Measurements from ENCODE around the gene PDGFRB.

Gene PDGFRB

DNA sequence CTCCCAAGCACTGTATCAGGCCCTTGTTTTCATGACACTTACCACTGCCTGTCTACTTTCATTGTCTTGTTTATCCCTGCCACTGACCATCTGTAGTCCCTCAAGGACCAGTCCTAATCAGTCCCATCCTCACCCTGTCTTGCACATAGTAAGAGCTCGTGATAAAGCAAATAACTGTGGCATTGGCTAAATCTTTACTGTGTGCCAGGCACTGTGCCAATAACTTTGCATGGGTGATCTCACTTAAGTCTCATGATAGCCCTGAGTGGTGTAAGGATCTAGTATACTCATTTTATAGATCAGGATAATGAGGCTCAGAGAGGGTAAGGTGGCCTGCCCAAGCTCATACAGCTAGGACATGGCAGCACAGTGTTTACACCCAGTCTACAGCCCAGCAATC, 16.5 kb upstream of the PDGFRB start:
- Histone ChIP-seq H3K27me3 (ENCODE audit: control insufficient read depth in 1 of 2, insufficient read depth in 2 of 2, low read length in 2 of 2) (peaks cover 0 to 10% of the 10 kb centered on the region in 2 donors), H3K36me3 (ENCODE audit: insufficient read depth, low read length) (no peaks in the 10 kb centered on the region), H3K9ac (ENCODE audit: low read length) (no peak overlapping the region), H3K4me3 (ENCODE audit: low read depth in 1 of 2, low read length in 2 of 2) (no peak overlapping the region), H3K27ac (ENCODE audit: low read depth, low read length) (no peak overlapping the region), H3K9me3 (ENCODE audit: low read length) (no peaks in the 10 kb centered on the region), H3K4me1 (ENCODE audit: insufficient read depth, low read length) (no peaks in the 10 kb centered on the region)

GRCh38 chr5:150168864-150169263, 13.2 kb upstream of the PDGFRB start:
- H3K36me3 ChIP-seq (ENCODE audit: insufficient read depth, low read length): no peaks in the 10 kb centered on the region
- H3K27me3 ChIP-seq (ENCODE audit: control insufficient read depth in 1 of 2, insufficient read depth in 2 of 2, low read length in 2 of 2): peaks cover 0 to 16% of the 10 kb centered on the region in 2 donors
- H3K9me3 ChIP-seq (ENCODE audit: low read length): no peaks in the 10 kb centered on the region
- H3K4me3 ChIP-seq (ENCODE audit: low read depth in 1 of 2, low read length in 2 of 2): no peak overlapping the region
- no peak overlapping the region for H3K27ac ChIP-seq (ENCODE audit: low read depth, low read length)
- no peak overlapping the region for H3K9ac ChIP-seq (ENCODE audit: low read length)
- H3K4me1 ChIP-seq (ENCODE audit: insufficient read depth, low read length): peaks cover 9% of the 10 kb centered on the region

- Histone ChIP-seq H3K4me3 (ENCODE audit: low read depth in 1 of 2, low read length in 2 of 2) (no peak overlapping the region), H3K36me3 (ENCODE audit: insufficient read depth, low read length) (no peaks in the 10 kb centered on the region), H3K27ac (ENCODE audit: low read depth, low read length) (no peak overlapping the region), H3K27me3 (ENCODE audit: control insufficient read depth in 1 of 2, insufficient read depth in 2 of 2, low read length in 2 of 2) (peaks cover 0 to 16% of the 10 kb centered on the region in 2 donors), H3K4me1 (ENCODE audit: insufficient read depth, low read length) (peaks cover 9% of the 10 kb centered on the region), H3K9me3 (ENCODE audit: low read length) (no peaks in the 10 kb centered on the region), H3K9ac (ENCODE audit: low read length) (no peak overlapping the region)
These were observed 12.3 kb upstream of the PDGFRB start for GRCh38 chr5:150167908-150168307.

GRCh38 chr5:150167512-150167850, 11.8 kb upstream of the PDGFRB start:
- Histone ChIP-seq H3K9ac (ENCODE audit: low read length) (no peak overlapping the region), H3K9me3 (ENCODE audit: low read length) (no peaks in the 10 kb centered on the region), H3K27me3 (ENCODE audit: control insufficient read depth in 1 of 2, insufficient read depth in 2 of 2, low read length in 2 of 2) (peaks cover 0 to 16% of the 10 kb centered on the region in 2 donors), H3K36me3 (ENCODE audit: insufficient read depth, low read length) (no peaks in the 10 kb centered on the region), H3K4me3 (ENCODE audit: low read depth in 1 of 2, low read length in 2 of 2) (no peak overlapping the region), H3K27ac (ENCODE audit: low read depth, low read length) (no peak overlapping the region), H3K4me1 (ENCODE audit: insufficient read depth, low read length) (peaks cover 9% of the 10 kb centered on the region)

DNA sequence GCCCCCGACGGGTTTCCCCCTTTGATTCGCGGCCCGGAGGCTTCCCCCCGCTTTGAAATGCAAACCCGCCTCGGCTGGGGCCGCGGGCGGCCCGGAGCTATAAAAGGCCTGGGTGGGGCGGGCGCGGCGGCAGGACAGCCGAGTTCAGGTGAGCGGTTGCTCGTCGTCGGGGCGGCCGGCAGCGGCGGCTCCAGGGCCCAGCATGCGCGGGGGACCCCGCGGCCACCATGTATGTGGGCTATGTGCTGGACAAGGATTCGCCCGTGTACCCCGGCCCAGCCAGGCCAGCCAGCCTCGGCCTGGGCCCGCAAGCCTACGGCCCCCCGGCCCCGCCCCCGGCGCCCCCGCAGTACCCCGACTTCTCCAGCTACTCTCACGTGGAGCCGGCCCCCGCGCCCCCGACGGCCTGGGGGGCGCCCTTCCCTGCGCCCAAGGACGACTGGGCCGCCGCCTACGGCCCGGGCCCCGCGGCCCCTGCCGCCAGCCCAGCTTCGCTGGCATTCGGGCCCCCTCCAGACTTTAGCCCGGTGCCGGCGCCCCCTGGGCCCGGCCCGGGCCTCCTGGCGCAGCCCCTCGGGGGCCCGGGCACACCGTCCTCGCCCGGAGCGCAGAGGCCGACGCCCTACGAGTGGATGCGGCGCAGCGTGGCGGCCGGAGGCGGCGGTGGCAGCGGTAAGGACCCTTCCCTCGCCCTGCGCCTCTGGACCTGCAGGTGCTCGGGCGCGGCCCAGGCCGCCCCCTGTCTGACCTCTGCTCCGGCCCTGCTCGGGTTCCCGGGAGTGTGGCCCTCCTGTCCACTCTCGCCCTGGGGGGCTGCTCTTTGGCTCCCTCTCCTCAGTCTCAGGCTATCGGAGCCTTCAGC, 11.2 kb upstream of the PDGFRB start, which contains the start of gene CDX1:
CDX1 (plus strand) TSS at position 129 of the 862 bp plus-strand sequence; CDS start at position 228, 99 bp downstream.
- Histone ChIP-seq H3K27ac (ENCODE audit: low read depth, low read length) (no peak within 1 kb of the TSS), H3K9me3 (ENCODE audit: low read length) (no peaks in the 10 kb centered on the region), H3K9ac (ENCODE audit: low read length) (no peak within 1 kb of the TSS), H3K36me3 (ENCODE audit: insufficient read depth, low read length) (no peaks in the 10 kb centered on the region), H3K4me3 (ENCODE audit: low read depth in 1 of 2, low read length in 2 of 2) (no peak within 1 kb of the TSS), H3K4me1 (ENCODE audit: insufficient read depth, low read length) (peaks cover 9% of the 10 kb centered on the region), H3K27me3 (ENCODE audit: control insufficient read depth in 1 of 2, insufficient read depth in 2 of 2, low read length in 2 of 2) (peaks cover 0 to 16% of the 10 kb centered on the region in 2 donors)

- Histone ChIP-seq H3K4me1 (ENCODE audit: insufficient read depth, low read length) (peaks cover 9% of the 10 kb centered on the region), H3K27ac (ENCODE audit: low read depth, low read length) (no peak overlapping the region), H3K4me3 (ENCODE audit: low read depth in 1 of 2, low read length in 2 of 2) (no peak overlapping the region), H3K9me3 (ENCODE audit: low read length) (no peaks in the 10 kb centered on the region), H3K9ac (ENCODE audit: low read length) (no peak overlapping the region), H3K27me3 (ENCODE audit: control insufficient read depth in 1 of 2, insufficient read depth in 2 of 2, low read length in 2 of 2) (peaks cover 0 to 16% of the 10 kb centered on the region in 2 donors), H3K36me3 (ENCODE audit: insufficient read depth, low read length) (no peaks in the 10 kb centered on the region)
These were observed 10.5 kb upstream of the PDGFRB start for GRCh38 chr5:150166037-150166649.

DNA sequence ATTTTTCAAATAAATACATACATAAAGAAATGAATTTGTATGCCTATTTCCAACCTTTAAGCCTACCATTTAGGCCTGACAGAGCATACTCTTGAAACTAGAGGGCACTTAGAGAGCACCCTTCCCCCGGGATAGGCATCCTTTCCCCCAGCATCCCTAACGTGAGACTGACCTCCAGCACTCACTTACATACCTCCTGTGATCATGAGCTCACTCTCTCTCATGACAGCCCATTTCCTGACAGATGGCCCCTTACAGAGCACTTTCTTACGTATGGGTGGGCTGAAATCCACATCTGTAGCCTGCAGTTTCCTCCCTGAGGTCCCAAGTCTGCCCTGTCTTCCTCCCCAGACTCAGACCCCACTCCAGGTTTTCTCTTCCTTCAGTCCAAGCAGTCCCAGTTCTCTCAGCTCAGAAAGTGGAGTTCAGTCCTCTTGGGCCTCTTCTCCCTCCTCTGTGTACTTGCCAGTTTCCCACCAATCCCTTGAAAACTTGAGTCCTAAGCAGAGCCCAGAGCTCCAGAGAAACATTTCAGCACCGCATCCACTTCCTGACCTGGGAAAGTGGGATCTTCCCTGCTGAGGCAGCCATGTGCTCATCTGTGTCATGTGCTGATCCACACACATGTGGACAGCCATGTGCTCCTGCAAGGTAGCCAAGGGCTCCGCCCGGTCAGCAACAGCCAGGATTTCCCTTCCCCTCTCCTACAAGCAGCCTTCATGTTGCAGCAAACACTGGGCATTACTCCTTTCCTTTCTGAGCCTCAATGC, 8.8 kb upstream of the PDGFRB start:
- Histone ChIP-seq H3K36me3 (ENCODE audit: insufficient read depth, low read length) (no peaks in the 10 kb centered on the region), H3K27me3 (ENCODE audit: control insufficient read depth in 1 of 2, insufficient read depth in 2 of 2, low read length in 2 of 2) (peaks cover 0 to 16% of the 10 kb centered on the region in 2 donors), H3K9me3 (ENCODE audit: low read length) (no peaks in the 10 kb centered on the region), H3K4me1 (ENCODE audit: insufficient read depth, low read length) (peaks cover 9% of the 10 kb centered on the region), H3K9ac (ENCODE audit: low read length) (no peak overlapping the region), H3K4me3 (ENCODE audit: low read depth in 1 of 2, low read length in 2 of 2) (no peak overlapping the region), H3K27ac (ENCODE audit: low read depth, low read length) (peak overlapping the region; percentile 44)

DNA sequence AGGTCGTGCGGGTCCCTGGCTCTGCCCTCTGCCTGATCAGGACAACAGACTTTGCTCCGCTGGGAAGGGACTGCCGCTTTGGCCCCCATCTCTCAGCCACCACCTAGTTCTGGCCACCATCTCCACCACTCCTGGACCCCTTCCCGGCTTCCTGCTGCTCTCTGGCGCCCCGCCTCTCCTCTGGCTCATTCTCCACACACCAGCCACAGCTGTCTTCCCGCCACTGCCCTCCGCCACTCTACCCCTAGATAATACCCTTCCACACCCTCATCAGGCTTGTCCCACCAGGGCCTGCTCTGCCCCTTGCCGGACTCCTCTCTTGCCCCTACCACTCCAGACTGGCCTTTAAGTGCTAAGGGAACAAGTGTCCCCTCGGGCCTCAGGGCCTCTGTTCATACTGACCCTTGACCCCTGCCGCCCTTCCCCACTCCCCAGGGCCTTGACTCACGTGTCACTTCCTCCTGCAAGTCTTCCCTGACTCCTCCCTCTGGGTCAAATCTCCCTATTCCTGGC, 8.0 kb upstream of the PDGFRB start:
- no peaks in the 10 kb centered on the region for H3K9me3 ChIP-seq (ENCODE audit: low read length)
- no peaks in the 10 kb centered on the region for H3K36me3 ChIP-seq (ENCODE audit: insufficient read depth, low read length)
- no peak overlapping the region for H3K4me3 ChIP-seq (ENCODE audit: low read depth in 1 of 2, low read length in 2 of 2)
- H3K27ac ChIP-seq (ENCODE audit: low read depth, low read length): no peak overlapping the region
- peaks cover 9% of the 10 kb centered on the region for H3K4me1 ChIP-seq (ENCODE audit: insufficient read depth, low read length)
- H3K27me3 ChIP-seq (ENCODE audit: control insufficient read depth in 1 of 2, insufficient read depth in 2 of 2, low read length in 2 of 2): peaks cover 0 to 16% of the 10 kb centered on the region in 2 donors
- H3K9ac ChIP-seq (ENCODE audit: low read length): no peak overlapping the region

DNA sequence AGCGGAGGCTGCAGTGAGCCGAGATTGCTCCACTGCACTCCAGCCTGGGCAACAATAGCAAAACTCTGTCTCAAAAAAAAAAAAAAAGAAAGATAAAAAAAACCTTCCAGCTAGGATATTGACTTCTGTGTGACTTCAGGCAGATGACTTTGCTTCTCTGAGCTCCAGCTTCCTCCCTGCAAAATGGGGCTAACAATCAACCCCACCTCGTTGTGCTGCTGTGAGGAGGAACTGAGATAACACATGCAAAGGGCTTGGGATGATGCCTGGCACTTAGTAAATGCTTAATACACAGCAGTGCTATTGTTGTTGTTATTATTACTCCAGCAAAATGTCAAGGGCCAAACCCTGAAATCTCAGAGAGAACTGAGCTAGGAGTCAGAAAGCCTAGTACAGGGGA, 7.4 kb upstream of the PDGFRB start:
- H3K36me3 ChIP-seq (ENCODE audit: insufficient read depth, low read length): no peaks in the 10 kb centered on the region
- peaks cover 0 to 13% of the 10 kb centered on the region in 2 donors for H3K27me3 ChIP-seq (ENCODE audit: control insufficient read depth in 1 of 2, insufficient read depth in 2 of 2, low read length in 2 of 2)
- H3K9me3 ChIP-seq (ENCODE audit: low read length): no peaks in the 10 kb centered on the region
- no peak overlapping the region for H3K4me3 ChIP-seq (ENCODE audit: low read depth in 1 of 2, low read length in 2 of 2)
- H3K27ac ChIP-seq (ENCODE audit: low read depth, low read length): no peak overlapping the region
- H3K4me1 ChIP-seq (ENCODE audit: insufficient read depth, low read length): peaks cover 9% of the 10 kb centered on the region
- H3K9ac ChIP-seq (ENCODE audit: low read length): no peak overlapping the region

DNA sequence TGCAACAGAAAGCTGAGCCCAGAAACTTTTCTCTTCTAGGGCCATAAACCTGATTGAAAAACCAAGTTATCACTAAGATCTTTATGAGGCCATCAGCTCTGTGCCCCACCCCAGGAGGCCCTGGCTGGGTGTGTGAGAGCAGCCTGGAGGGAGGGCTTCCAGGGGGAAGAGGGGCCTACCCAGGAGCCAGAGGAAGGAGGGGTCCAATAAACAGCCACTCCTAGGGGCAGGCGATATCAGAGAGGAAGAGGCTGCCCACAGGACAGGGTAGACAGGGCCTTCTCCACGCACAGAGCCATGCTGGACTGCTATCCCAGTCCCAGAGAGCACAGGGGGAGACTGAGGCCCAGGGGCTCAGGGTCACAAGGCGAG, 6.5 kb upstream of the PDGFRB start:
- H3K4me3 ChIP-seq (ENCODE audit: low read depth in 1 of 2, low read length in 2 of 2): no peak overlapping the region
- H3K9me3 ChIP-seq (ENCODE audit: low read length): no peaks in the 10 kb centered on the region
- peaks cover 15% of the 10 kb centered on the region for H3K4me1 ChIP-seq (ENCODE audit: insufficient read depth, low read length)
- no peak overlapping the region for H3K9ac ChIP-seq (ENCODE audit: low read length)
- H3K36me3 ChIP-seq (ENCODE audit: insufficient read depth, low read length): no peaks in the 10 kb centered on the region
- H3K27ac ChIP-seq (ENCODE audit: low read depth, low read length): no peak overlapping the region
- H3K27me3 ChIP-seq (ENCODE audit: control insufficient read depth in 1 of 2, insufficient read depth in 2 of 2, low read length in 2 of 2): peaks cover 0 to 6% of the 10 kb centered on the region in 2 donors
